HG02759 (cell line): ENCODE results near the gene PPFIA3.
"Not testable (repeated sequence)": the region's sequence is repeated elsewhere in the genome, so short reads cannot be mapped to it uniquely, and the experiment has no call there.

Source experiments
- ATAC-seq: cut with Tn5 transposase; IDR thresholded peaks from one replicate; pipeline ENCODE4 v1.9.1; 2021; ENCODE audit warnings: mild to moderate bottlenecking, moderate library complexity; ENCODE audit not compliant: unreplicated experiment

PPFIA3 gene

DNA sequence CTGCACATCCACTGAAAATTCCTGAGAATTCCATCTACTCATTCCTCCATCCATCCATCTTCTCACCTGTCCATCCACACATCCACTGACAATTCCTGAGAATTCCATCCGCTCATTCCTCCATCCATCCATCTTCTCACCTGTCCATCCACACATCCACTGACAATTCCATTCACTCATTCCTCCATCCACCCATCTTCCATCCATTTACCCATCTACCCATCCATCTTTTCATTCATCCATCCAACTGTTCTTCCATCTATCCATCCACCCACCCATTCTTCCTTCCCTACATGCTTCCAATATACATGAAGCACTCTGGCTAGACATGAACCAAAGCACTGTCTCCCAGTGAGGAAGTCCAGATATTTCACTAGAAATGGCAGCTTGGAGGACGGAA is 53.9 kb downstream of the PPFIA3 start:
- ATAC-seq = no peak

DNA sequence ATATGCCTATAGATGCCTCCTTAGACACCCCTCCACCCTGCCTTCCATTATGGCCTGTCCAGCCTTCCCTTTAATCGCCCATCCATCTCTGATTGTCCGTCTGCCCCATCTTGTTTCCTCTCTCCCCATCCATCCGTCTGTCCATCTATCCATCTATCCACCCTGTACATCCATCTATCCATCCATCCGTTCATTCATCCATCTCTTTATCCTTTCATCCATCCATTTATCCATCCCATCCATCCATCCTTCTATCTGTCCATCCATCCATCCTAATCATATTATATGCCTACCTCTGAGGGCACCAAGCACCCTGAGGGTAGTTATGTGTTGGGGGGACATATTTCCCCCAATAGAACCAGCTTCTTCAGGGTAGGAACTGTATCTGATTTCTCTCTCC is 61.3 kb downstream of the PPFIA3 start:
- ATAC-seq = no peak

- ATAC-seq = not testable (repeated sequence)
Measured at GRCh38 chr19:49182010-49182847, 62.9 kb downstream of the PPFIA3 start.

- ATAC-seq = no peak
Measured at GRCh38 chr19:49182848-49183375, 63.6 kb downstream of the PPFIA3 start.

GRCh38 chr19:49186108-49186507 is 66.8 kb downstream of the PPFIA3 start:
- ATAC-seq = no peak

DNA sequence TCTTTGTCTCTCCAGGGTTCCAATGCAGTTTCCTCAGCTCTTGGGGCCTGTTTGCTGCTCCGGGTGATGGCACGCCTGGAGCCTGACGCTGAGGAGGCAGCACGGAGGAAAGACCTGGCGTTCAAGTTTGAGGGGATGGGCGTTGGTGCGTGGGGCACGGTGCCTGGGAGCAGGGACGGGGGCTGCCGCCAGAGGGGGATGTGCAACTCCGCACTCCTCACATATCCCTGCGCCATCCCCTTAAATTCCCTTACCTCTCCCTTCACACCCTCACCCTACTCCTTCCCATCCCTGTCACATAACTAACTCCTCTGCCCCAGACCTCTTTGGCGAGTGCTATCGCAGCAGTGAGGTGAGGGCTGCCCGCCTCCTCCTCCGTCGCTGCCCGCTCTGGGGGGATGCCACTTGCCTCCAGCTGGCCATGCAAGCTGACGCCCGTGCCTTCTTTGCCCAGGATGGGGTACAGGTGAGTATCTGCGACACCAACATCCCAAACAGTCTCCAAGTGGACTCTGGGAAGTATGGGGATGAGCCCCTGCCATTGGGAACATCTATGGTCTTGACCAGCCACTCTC is 69.4 kb downstream of the PPFIA3 start:
- ATAC-seq = no peak

DNA sequence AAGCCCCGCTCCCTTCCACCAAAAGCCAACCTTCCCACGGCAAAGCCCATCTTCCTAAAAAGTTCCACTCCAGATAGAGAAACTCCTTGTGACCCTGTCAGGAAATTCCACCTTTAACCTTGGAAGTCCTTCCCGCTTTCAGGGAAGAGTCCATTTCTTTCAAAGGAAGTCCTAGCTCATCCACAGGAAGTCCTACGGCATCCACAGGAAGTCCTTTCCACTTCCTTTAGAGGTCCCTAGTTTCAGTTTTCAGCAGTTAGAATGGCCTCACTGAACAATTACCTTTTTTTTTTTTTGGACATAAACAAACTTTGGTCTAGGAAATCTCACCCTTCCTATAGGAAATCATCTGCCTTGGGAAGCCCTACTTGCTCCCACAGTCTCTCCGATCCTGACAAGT is 69.9 kb downstream of the PPFIA3 start:
- ATAC-seq = no peak

DNA sequence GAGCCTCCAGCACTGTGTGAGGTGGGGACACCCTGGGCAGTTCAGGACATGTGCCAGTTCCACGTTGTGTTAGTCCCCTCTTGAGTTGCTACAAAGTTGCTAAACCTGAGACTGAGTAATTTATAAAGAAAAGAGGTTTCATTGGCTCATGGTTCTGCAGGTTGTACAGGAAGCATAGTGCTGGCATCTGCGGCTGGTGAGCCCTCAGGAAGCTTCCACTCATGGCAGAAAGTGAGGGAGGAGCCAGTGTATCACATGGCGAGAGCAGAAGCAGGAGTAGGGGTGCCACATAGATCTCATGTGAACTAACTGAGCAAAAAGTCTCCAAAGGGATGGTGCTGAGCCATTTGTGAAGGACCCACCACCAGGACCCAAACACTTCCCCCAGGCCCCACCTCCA is 71.4 kb downstream of the PPFIA3 start:
- ATAC-seq = no peak

GRCh38 chr19:49193822-49194394 is 74.6 kb downstream of the PPFIA3 start:
- ATAC-seq = no peak

GRCh38 chr19:49194408-49194807 is 75.1 kb downstream of the PPFIA3 start:
- ATAC-seq = no peak

DNA sequence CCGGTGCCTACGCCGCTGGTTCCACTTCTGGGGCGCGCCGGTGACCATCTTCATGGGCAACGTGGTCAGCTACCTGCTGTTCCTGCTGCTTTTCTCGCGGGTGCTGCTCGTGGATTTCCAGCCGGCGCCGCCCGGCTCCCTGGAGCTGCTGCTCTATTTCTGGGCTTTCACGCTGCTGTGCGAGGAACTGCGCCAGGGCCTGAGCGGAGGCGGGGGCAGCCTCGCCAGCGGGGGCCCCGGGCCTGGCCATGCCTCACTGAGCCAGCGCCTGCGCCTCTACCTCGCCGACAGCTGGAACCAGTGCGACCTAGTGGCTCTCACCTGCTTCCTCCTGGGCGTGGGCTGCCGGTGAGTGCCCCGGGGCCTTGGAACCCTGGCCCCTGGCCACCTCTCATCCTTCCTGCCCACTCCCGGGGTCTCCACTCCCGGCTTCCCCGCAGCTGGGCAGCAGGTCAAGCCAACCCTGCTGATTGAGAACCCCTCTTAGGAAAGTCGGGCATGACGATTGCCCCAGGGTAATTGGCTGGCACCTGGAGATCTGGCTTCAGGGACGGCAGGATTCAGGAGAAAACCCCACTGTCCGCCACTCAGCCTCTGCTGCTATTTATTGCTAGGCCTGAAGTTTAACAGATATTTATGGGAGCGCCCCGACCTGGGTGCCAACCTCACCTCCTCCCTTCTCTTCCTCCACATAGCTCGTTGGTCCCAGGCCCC is 77.3 kb downstream of the PPFIA3 start:
- no peak for ATAC-seq

GRCh38 chr19:49200238-49200862 is 81.0 kb downstream of the PPFIA3 start:
- no peak for ATAC-seq
